ENCODE data around the gene SGK1.

DNA sequence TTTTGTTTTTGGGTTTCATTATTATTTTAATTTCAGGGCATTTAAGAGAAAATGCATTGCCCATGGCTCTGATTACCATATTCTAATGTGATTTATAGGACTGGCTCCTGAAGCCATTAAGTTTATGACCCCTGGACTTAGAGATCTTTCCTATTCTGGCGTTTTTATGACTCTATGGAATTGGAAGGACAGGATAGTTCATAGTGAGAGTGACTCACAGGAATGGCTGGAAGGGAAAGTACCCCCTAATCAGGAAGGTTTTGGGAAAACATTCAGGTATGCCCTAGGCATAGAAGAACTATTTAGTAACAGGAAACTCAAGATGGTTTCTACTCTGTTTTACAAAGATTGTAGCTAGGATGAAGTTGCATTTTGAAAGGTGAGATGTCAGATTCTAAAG is 156.9 kb downstream of the SGK1 start:
- TF ChIP-seq ZNF138 (CRISPR knock-in tag; conservative IDR thresholded peaks at IDR 0.05) = no peak
- no peak for TF ChIP-seq NR1H2 (CRISPR knock-in tag; IDR thresholded peaks at IDR 0.05)
- TF ChIP-seq, protein P1, sequence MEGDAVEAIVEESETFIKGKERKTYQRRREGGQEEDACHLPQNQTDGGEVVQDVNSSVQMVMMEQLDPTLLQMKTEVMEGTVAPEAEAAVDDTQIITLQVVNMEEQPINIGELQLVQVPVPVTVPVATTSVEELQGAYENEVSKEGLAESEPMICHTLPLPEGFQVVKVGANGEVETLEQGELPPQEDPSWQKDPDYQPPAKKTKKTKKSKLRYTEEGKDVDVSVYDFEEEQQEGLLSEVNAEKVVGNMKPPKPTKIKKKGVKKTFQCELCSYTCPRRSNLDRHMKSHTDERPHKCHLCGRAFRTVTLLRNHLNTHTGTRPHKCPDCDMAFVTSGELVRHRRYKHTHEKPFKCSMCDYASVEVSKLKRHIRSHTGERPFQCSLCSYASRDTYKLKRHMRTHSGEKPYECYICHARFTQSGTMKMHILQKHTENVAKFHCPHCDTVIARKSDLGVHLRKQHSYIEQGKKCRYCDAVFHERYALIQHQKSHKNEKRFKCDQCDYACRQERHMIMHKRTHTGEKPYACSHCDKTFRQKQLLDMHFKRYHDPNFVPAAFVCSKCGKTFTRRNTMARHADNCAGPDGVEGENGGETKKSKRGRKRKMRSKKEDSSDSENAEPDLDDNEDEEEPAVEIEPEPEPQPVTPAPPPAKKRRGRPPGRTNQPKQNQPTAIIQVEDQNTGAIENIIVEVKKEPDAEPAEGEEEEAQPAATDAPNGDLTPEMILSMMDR (IDR thresholded peaks at IDR 0.05) = no peak
- TF ChIP-seq, protein P2, sequence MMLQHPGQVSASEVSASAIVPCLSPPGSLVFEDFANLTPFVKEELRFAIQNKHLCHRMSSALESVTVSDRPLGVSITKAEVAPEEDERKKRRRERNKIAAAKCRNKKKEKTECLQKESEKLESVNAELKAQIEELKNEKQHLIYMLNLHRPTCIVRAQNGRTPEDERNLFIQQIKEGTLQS (CRISPR knock-in tag; conservative IDR thresholded peaks at IDR 0.05) = no peak
- TF ChIP-seq, protein P3, sequence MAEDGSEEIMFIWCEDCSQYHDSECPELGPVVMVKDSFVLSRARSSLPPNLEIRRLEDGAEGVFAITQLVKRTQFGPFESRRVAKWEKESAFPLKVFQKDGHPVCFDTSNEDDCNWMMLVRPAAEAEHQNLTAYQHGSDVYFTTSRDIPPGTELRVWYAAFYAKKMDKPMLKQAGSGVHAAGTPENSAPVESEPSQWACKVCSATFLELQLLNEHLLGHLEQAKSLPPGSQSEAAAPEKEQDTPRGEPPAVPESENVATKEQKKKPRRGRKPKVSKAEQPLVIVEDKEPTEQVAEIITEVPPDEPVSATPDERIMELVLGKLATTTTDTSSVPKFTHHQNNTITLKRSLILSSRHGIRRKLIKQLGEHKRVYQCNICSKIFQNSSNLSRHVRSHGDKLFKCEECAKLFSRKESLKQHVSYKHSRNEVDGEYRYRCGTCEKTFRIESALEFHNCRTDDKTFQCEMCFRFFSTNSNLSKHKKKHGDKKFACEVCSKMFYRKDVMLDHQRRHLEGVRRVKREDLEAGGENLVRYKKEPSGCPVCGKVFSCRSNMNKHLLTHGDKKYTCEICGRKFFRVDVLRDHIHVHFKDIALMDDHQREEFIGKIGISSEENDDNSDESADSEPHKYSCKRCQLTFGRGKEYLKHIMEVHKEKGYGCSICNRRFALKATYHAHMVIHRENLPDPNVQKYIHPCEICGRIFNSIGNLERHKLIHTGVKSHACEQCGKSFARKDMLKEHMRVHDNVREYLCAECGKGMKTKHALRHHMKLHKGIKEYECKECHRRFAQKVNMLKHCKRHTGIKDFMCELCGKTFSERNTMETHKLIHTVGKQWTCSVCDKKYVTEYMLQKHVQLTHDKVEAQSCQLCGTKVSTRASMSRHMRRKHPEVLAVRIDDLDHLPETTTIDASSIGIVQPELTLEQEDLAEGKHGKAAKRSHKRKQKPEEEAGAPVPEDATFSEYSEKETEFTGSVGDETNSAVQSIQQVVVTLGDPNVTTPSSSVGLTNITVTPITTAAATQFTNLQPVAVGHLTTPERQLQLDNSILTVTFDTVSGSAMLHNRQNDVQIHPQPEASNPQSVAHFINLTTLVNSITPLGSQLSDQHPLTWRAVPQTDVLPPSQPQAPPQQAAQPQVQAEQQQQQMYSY (CRISPR knock-in tag; IDR thresholded peaks at IDR 0.05) = no peak
- TF ChIP-seq, protein P4, sequence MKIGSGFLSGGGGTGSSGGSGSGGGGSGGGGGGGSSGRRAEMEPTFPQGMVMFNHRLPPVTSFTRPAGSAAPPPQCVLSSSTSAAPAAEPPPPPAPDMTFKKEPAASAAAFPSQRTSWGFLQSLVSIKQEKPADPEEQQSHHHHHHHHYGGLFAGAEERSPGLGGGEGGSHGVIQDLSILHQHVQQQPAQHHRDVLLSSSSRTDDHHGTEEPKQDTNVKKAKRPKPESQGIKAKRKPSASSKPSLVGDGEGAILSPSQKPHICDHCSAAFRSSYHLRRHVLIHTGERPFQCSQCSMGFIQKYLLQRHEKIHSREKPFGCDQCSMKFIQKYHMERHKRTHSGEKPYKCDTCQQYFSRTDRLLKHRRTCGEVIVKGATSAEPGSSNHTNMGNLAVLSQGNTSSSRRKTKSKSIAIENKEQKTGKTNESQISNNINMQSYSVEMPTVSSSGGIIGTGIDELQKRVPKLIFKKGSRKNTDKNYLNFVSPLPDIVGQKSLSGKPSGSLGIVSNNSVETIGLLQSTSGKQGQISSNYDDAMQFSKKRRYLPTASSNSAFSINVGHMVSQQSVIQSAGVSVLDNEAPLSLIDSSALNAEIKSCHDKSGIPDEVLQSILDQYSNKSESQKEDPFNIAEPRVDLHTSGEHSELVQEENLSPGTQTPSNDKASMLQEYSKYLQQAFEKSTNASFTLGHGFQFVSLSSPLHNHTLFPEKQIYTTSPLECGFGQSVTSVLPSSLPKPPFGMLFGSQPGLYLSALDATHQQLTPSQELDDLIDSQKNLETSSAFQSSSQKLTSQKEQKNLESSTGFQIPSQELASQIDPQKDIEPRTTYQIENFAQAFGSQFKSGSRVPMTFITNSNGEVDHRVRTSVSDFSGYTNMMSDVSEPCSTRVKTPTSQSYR (CRISPR knock-in tag; IDR thresholded peaks at IDR 0.05) = no peak
- TF ChIP-seq, protein P5, sequence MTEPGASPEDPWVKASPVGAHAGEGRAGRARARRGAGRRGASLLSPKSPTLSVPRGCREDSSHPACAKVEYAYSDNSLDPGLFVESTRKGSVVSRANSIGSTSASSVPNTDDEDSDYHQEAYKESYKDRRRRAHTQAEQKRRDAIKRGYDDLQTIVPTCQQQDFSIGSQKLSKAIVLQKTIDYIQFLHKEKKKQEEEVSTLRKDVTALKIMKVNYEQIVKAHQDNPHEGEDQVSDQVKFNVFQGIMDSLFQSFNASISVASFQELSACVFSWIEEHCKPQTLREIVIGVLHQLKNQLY (CRISPR knock-in tag; IDR thresholded peaks at IDR 0.05) = no peak
- TF ChIP-seq FOXP1 (CRISPR knock-in tag; IDR thresholded peaks at IDR 0.05; ENCODE audit: borderline replicate concordance) = no peak
- no peak for TF ChIP-seq ZNF396 (CRISPR knock-in tag; IDR thresholded peaks at IDR 0.05; ENCODE audit: borderline replicate concordance)
- TF ChIP-seq, protein P6, sequence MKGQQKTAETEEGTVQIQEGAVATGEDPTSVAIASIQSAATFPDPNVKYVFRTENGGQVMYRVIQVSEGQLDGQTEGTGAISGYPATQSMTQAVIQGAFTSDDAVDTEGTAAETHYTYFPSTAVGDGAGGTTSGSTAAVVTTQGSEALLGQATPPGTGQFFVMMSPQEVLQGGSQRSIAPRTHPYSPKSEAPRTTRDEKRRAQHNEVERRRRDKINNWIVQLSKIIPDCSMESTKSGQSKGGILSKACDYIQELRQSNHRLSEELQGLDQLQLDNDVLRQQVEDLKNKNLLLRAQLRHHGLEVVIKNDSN (CRISPR knock-in tag; IDR thresholded peaks at IDR 0.05) = no peak
- no peak for TF ChIP-seq ESRRA (CRISPR knock-in tag; IDR thresholded peaks at IDR 0.05; ENCODE audit: borderline replicate concordance)
- TF ChIP-seq ZNF263 (CRISPR knock-in tag; IDR thresholded peaks at IDR 0.05; ENCODE audit: low read depth) = no peak
